ENCODE results near the gene PSG1. TPM values are rescaled to one million over a fixed set of nuclear protein-coding genes. Genes with fewer than 3 reads are reported as not detected.
"Not testable (repeated sequence)": the region's sequence is repeated elsewhere in the genome, so short reads cannot be mapped to it uniquely, and the experiment has no call there.

The PSG1 gene
- total RNA-seq, 1 experiment from 2014 or later: not detected

- in situ Hi-C loops (cut with HindIII; ENCODE audit: low pct_unique_long_range_greater_than_20kb, low sequenced_read_pairs): no loop called here
- DNase-seq (ENCODE audit: low read depth, low spot score): no peak
These were observed 28.4 kb downstream of the PSG1 start for GRCh38 chr19:42850981-42851717.

DNA sequence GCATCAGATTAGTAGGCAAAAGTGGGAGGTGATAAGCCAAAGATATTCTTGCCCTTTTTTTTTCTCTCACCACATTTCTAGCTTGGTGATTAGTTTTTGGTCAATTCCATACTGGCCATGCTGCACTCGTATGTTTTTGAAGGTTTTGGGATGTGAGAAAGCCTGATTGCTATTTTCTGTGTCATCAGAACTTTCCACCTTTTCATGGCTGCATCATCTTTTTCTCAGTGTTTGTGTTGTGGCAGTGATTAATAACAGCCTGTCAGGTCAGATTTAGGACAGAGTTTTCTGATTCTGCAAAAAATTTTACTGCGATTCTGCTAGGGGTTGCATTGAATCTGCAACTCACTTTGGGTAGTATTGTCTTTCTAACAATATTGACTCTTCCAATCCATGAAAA lies 32.9 kb downstream of the PSG1 start:
- in situ Hi-C loops (cut with HindIII; ENCODE audit: low pct_unique_long_range_greater_than_20kb, low sequenced_read_pairs): no loop called here
- no peak for DNase-seq (ENCODE audit: low read depth, low spot score)

- DNase-seq (ENCODE audit: low read depth, low spot score); in situ Hi-C loops (cut with HindIII; ENCODE audit: low pct_unique_long_range_greater_than_20kb, low sequenced_read_pairs): not testable (repeated sequence)
These were observed 35.9 kb downstream of the PSG1 start for GRCh38 chr19:42843631-42844030.

DNA sequence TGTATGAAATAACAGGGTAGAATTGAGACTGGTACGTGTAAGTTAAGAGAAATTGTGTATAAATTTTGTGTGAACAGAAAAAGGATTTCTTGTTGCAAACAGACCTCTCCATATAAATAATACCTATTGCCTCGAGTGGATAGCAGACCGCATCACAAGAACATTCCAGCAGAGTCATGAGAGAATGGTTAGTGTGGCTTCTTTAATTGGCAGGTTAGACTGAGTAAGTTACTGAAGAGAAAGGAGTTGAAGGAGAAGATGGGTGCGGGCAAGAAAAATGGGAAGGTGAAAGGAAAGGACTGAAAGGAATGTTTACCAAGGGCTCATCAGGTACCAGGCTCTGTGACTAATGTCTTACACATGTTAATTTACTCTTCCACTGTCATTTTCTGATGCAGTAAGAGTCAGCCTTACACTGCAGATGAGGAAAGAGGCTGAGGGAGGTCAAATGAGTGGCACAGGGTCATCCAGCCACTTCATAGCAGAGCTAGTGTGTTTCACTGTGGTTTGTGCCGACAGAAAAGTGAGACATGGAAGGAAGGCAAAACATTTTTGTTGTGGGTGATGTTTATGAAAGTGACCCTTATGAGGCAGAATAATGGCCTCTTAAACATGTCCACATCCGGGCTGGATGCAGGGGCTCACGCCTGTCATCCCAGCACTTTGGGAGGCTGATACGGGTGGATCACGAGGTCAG lies 46.6 kb downstream of the PSG1 start:
- in situ Hi-C loops (cut with HindIII; ENCODE audit: low pct_unique_long_range_greater_than_20kb, low sequenced_read_pairs); DNase-seq (ENCODE audit: low read depth, low spot score): not testable (repeated sequence)

DNA sequence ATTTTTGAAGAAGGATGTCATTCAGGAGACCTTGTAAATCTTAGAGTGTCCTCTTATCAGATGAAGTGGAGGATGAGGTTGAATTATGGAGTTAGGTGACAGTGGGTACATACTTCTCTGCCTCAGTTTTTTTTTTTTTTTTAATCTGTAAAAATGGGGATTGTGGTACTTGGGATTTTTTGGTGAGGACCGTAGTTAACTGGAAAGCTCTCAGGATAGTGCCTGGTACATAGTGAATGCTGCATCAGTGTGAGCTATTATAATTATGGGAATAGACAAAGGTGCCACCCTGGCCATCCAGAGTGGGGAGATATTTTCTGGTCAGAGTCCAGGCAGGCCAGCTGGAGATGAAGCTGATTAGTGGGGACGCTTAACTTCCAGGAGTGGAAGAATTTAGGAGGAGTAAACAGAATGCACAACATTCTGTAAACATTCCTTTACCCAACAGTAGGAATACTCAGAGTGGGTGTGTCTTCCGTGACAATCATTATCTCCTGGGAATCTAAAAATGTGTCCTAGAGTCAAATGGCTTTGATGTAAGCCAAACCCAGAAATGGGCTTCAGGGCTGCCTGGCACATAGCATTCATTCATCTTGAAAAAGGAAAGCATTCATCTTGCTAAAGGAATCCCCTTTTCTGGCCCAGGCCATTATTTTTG lies 47.4 kb downstream of the PSG1 start:
- in situ Hi-C loops (cut with HindIII; ENCODE audit: low pct_unique_long_range_greater_than_20kb, low sequenced_read_pairs); DNase-seq (ENCODE audit: low read depth, low spot score): not testable (repeated sequence)

DNA sequence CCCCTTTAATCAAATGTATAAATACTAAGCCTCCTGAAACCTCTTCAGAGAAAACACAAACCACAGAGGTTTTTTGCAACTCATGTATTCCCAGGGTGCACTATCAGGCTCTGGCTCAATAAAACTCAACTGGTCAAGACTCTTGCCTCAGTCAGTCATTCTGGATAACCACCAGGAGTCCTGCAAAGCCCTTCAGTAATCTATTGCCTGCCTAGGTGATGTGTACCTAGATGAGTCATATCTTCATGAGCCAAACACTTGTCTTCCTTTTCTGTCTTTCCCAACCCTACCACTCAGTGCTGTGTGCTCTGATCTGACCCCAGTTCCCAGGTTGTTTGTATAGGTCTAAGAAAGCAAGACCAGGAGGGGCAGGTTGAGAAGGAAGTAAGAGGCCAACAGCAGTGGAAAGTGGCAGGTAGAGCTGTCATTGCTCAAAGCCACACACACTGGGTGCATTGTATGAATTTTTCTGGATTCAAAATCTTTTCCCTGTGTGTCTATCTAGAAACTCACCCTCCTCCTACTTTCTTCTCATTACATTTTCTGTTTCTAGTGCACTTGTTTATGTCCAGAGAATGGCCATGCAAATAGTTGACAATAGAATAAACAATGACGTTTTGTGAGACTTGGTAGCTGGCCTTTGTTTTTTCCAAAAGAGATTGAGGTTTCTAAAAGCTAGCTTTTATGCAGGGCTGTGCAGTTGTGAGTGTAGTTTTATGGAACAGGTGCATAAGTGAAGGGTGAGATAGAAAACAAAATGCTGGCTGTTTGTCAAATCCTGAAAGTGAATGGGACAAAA lies 48.1 kb downstream of the PSG1 start:
- in situ Hi-C loops (cut with HindIII; ENCODE audit: low pct_unique_long_range_greater_than_20kb, low sequenced_read_pairs): no loop called here
- no peak for DNase-seq (ENCODE audit: low read depth, low spot score)

DNA sequence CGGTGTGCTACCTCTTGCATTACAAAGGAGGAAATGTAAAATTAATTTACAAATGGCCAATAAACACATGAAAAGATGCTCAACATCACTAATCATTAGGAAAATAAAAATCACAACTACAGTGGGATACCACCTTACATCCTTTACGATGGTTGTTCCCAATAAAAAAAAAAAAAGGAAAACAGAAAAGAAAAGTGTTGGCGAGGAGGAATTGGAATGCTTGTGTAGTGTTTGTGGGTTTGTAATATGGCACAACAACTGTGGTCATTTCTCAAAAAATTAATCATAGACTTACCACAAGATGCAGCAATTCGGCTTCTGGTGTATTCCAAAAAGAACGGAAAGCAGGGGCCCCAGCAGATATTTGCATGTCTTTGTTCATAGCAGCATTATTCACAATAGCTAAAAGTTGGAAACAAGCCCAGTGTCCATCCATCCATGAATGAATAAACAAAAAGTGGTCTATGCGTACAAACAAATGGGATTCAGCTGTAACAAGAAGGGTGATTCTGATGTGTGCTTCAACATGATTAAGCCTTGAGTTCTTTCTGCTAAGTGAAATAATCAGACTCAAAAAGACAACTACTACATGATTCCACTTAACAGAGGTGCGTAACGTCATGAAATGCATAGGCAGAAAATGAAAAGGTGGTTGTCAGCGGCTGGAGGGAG lies 58.1 kb downstream of the PSG1 start:
- in situ Hi-C loops (cut with HindIII; ENCODE audit: low pct_unique_long_range_greater_than_20kb, low sequenced_read_pairs); DNase-seq (ENCODE audit: low read depth, low spot score): not testable (repeated sequence)

DNA sequence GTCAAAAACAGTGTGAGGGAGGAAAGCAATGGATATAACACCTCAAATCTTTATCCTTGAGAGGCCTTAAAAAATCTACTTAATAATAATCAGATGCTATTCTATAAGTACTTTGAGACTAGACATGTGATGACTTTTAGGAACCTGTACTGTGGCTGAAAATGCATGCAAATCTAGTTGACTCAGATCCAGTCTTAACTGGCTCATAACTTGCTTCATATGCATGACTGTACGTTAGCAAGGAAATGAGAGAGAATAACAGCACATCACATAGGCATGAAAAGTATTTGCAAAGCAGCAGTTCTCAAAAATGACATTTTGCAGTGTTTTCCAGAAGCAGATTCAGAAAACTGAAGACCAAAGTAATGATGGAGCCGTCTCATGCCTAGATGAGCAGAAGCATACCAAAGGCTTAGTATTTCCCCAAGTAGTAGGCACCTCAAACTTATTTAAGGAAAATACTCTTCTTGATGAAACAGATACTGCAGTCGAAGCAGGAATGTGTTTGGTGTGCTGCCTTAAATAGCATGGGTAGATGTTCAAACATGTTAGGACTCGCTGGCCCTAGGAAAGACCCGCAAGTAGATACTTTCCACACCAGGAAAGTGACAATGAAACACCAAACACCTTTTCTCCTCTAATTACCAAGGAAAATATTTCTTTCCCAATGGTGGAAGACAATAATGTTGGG lies 59.4 kb downstream of the PSG1 start:
- in situ Hi-C loops (cut with HindIII; ENCODE audit: low pct_unique_long_range_greater_than_20kb, low sequenced_read_pairs); DNase-seq (ENCODE audit: low read depth, low spot score): not testable (repeated sequence)

GRCh38 chr19:42816894-42817293 lies 62.6 kb downstream of the PSG1 start:
- in situ Hi-C loops (cut with HindIII; ENCODE audit: low pct_unique_long_range_greater_than_20kb, low sequenced_read_pairs): no loop called here
- no peak for DNase-seq (ENCODE audit: low read depth, low spot score)

Other genes starting within 250 kb of the PSG1 start
- gene PSG3, start 139.2 kb downstream of the PSG1 start, total RNA-seq (2014; rRNA removed; shearing (Covaris generic)): not detected in 2 replicates
- gene PSG8, start 114.0 kb downstream of the PSG1 start, total RNA-seq (2014; rRNA removed; shearing (Covaris generic)): 0.21 TPM in 1 of 2 replicates, not detected in the other
- gene PSG6, start 38.2 kb upstream of the PSG1 start, total RNA-seq (2014; rRNA removed; shearing (Covaris generic)): not detected in 2 replicates
- gene PSG7, start 57.5 kb upstream of the PSG1 start, total RNA-seq (2014; rRNA removed; shearing (Covaris generic)): not detected in 2 replicates
- 2.0 TPM in 1 of 2 replicates, not detected in the other for gene PSG11, start 146.8 kb upstream of the PSG1 start, total RNA-seq (2014; rRNA removed; shearing (Covaris generic))
- gene PSG2, start 203.0 kb upstream of the PSG1 start, total RNA-seq (2014; rRNA removed; shearing (Covaris generic)): not detected in 2 replicates

All from SK-MEL-5 (cell line).